ENCODE results near the gene DHRS3.
"Not testable (repeated sequence)": the region's sequence is repeated elsewhere in the genome, so short reads cannot be mapped to it uniquely, and the experiment has no call there.

Gene DHRS3

GRCh38 chr1:12617901-12618660 is at the start of gene DHRS3:
Gene DHRS3 (minus strand): TSS chr1:12618210. CDS start chr1:12617348, 862 bp downstream.
- in situ Hi-C loops (cut with MboI; ENCODE audit: low sequenced_read_pairs), result no loop called here

- in situ Hi-C loops (cut with MboI; ENCODE audit: low sequenced_read_pairs), result loop anchor here (25.0 kb wide), 1 partner anchor 554 kb away; no protein-coding TSS in a partner anchor
These were observed 48.2 kb upstream of the DHRS3 start for GRCh38 chr1:12666141-12666735.

- in situ Hi-C loops (cut with MboI; ENCODE audit: low sequenced_read_pairs), result loop anchor here (25.0 kb wide), 1 partner anchor 553 kb away; no protein-coding TSS in a partner anchor
These were observed 47.5 kb upstream of the DHRS3 start for GRCh38 chr1:12665511-12665910.

- in situ Hi-C loops (cut with MboI; ENCODE audit: low sequenced_read_pairs), result loop anchor here (25.0 kb wide), 1 partner anchor 550 kb away; no protein-coding TSS in a partner anchor
These were observed 44.5 kb upstream of the DHRS3 start for GRCh38 chr1:12662556-12662955.

- in situ Hi-C loops (cut with MboI; ENCODE audit: low sequenced_read_pairs), result loop anchor here (25.0 kb wide), 1 partner anchor 549 kb away; no protein-coding TSS in a partner anchor
These were observed 43.7 kb upstream of the DHRS3 start for GRCh38 chr1:12661606-12662219.

GRCh38 chr1:12658531-12659453 is 40.8 kb upstream of the DHRS3 start:
- in situ Hi-C loops (cut with MboI; ENCODE audit: low sequenced_read_pairs), result loop anchor here (25.0 kb wide), 1 partner anchor 546 kb away; no protein-coding TSS in a partner anchor

GRCh38 chr1:12657885-12658512 is 40.0 kb upstream of the DHRS3 start:
- in situ Hi-C loops (cut with MboI; ENCODE audit: low sequenced_read_pairs), result loop anchor here (25.0 kb wide), 1 partner anchor 546 kb away; no protein-coding TSS in a partner anchor

- in situ Hi-C loops (cut with MboI; ENCODE audit: low sequenced_read_pairs), result loop anchor here (25.0 kb wide), 1 partner anchor 545 kb away; no protein-coding TSS in a partner anchor
These were observed 39.3 kb upstream of the DHRS3 start for GRCh38 chr1:12657060-12657884.

- in situ Hi-C loops (cut with MboI; ENCODE audit: low sequenced_read_pairs), result loop anchor here (25.0 kb wide), 1 partner anchor 544 kb away; no protein-coding TSS in a partner anchor
These were observed 38.6 kb upstream of the DHRS3 start for GRCh38 chr1:12656575-12656974.

- in situ Hi-C loops (cut with MboI; ENCODE audit: low sequenced_read_pairs), result loop anchor here (25.0 kb wide), 1 partner anchor 542 kb away; no protein-coding TSS in a partner anchor
These were observed 36.6 kb upstream of the DHRS3 start for GRCh38 chr1:12654657-12655056.

- in situ Hi-C loops (cut with MboI; ENCODE audit: low sequenced_read_pairs), result loop anchor here (25.0 kb wide), 1 partner anchor 542 kb away; no protein-coding TSS in a partner anchor
These were observed 36.1 kb upstream of the DHRS3 start for GRCh38 chr1:12654004-12654567.

- in situ Hi-C loops (cut with MboI; ENCODE audit: low sequenced_read_pairs), result loop anchor here (25.0 kb wide), 1 partner anchor 538 kb away; no protein-coding TSS in a partner anchor
These were observed 32.0 kb upstream of the DHRS3 start for GRCh38 chr1:12649971-12650421.

- in situ Hi-C loops (cut with MboI; ENCODE audit: low sequenced_read_pairs), result no loop called here
These were observed 30.7 kb upstream of the DHRS3 start for GRCh38 chr1:12648741-12649140.

- in situ Hi-C loops (cut with MboI; ENCODE audit: low sequenced_read_pairs), result not testable (repeated sequence)
These were observed 27.4 kb upstream of the DHRS3 start for GRCh38 chr1:12645401-12645800.

- in situ Hi-C loops (cut with MboI; ENCODE audit: low sequenced_read_pairs), result no loop called here
These were observed 26.8 kb upstream of the DHRS3 start for GRCh38 chr1:12644829-12645228.

- in situ Hi-C loops (cut with MboI; ENCODE audit: low sequenced_read_pairs), result no loop called here
These were observed 26.2 kb upstream of the DHRS3 start for GRCh38 chr1:12644237-12644636.

- in situ Hi-C loops (cut with MboI; ENCODE audit: low sequenced_read_pairs), result no loop called here
These were observed 25.8 kb upstream of the DHRS3 start, which contains the start of gene AADACL4 for GRCh38 chr1:12643785-12644184. Gene AADACL4 (plus strand): TSS chr1:12644085. CDS start chr1:12644547, 462 bp downstream.

GRCh38 chr1:12643079-12643478 is 25.1 kb upstream of the DHRS3 start:
- in situ Hi-C loops (cut with MboI; ENCODE audit: low sequenced_read_pairs), result no loop called here

Measured in HL-60/S4 treated with retinoic acid at 250 ng/mL for 4 days and 3 days (cell line).